Mesodermal cell (in vitro differentiated cells): Measurements from ENCODE around the gene EEF1G.
"Not testable (repeated sequence)": the region's sequence is repeated elsewhere in the genome, so short reads cannot be mapped to it uniquely, and the experiment has no call there.

Source experiments
- H3K27ac ChIP-seq: 2 replicates; pipeline ENCODE4 v1.7.0; 2013; ENCODE audit warnings: mild to moderate bottlenecking, low read depth, low read length, moderate library complexity; ENCODE audit not compliant: severe bottlenecking
- H3K36me3 ChIP-seq: 2 replicates; pipeline ENCODE4 v1.7.1; 2013; ENCODE audit warnings: mild to moderate bottlenecking, low read length, moderate library complexity; ENCODE audit not compliant: control insufficient read depth, insufficient read depth
- H3K4me1 ChIP-seq: one replicate; pipeline ENCODE4 v1.7.1; 2013; ENCODE audit warnings: mild to moderate bottlenecking, low read length; ENCODE audit not compliant: insufficient read depth, control insufficient read depth, poor library complexity, severe bottlenecking
- H3K4me3 ChIP-seq: 2 replicates; pipeline ENCODE4 v1.7.0; 2013; ENCODE audit warnings: low read length, control low read depth, mild to moderate bottlenecking; ENCODE audit not compliant: insufficient read depth, poor library complexity, severe bottlenecking; ENCODE audit errors: extremely low read depth
- H3K9me3 ChIP-seq: 2 replicates; pipeline ENCODE4 v1.7.1; 2013; ENCODE audit warnings: mild to moderate bottlenecking, low read length, moderate library complexity; ENCODE audit not compliant: control insufficient read depth
- WGBS, 2 experiments: methylation state at CpG; one replicate each; pipeline ENCODE4 v1.1.5; 2013; ENCODE audit warnings: missing lambda C conversion rate in 2 of 2; ENCODE audit not compliant: insufficient coverage in 2 of 2; 5-methylcytosine and 5-hydroxymethylcytosine counted together

EEF1G gene

DNA sequence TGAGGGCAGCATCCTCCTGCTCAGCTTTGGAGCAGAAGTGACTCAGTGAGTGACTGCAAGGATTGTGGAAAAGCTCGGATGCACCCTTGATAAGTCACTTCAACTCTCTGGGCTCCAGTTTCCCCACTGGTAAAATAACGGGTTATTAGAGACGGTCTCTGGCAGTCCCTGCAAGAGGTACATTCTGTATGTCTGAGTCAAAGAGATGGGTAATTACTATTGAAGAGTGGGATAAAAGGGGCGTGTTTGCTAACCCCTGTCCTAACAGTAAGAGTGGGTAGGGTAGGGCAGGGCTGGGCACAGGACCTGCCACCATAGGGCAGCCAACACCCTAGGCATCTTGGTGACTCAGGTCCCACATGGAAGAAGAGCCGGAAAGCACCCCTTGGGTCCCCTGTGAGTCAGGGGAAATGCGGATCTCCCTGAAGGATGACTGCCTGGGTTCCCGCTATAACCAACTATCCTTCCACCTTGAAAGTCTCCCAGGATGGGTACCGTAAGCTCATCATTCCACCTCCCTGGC lies 19.8 kb downstream of the EEF1G start:
- Histone ChIP-seq H3K27ac (peak overlapping the region; percentile 98), H3K4me3 (peak overlapping the region; percentile 12), H3K4me1 (peaks cover 70% of the 10 kb centered on the region), H3K9me3 (no peaks in the 10 kb centered on the region), H3K36me3 (peaks cover 33% of the 10 kb centered on the region)
- WGBS, 2 experiments, result 81 to 100% methylated on average over 3 to 8 of the region's 8 CpGs

DNA sequence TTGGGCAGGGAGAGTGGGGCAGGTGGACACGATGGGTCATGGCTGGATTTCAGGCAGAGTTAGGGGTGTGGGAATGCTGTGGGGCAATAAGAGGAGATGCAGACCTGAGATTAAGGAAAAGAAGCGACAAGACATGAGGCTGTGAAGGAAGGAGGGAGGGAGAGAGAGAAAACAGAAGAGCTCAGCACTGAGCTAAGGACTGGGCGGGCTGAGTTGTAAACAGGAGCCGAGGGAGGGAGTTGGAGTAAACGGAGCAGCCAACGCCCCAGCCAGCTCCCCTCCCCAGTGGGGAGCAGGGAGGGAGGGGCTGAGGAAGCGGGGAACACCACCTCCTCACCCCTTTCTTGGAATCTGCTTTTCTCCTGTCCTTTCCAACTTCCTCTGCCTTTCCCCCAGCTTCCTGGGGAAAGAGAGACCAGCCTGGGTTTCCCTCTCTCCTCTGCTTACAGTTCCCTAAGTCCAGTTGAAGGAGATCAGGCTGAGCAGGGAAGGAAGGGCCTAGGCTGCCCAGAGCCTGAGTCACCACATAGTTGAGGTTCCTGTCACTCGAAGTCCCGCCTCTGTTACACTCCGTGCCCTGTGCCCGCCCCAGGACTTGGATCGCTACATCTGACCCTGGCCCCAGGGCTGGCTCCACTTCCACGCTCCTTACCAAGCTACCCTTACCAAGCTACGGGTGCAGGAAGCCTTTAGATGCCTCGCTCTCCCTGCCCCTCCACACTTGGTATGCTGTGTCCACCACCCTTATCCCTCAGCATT lies 20.4 kb downstream of the EEF1G start:
- H3K9me3 ChIP-seq, result no peaks in the 10 kb centered on the region
- 16 to 18% methylated on average over 12 of the region's 15 CpGs for WGBS, 2 experiments
- H3K27ac ChIP-seq, result peak overlapping the region; percentile 98
- H3K4me3 ChIP-seq, result peak overlapping the region; percentile 12
- H3K36me3 ChIP-seq, result peaks cover 26% of the 10 kb centered on the region
- H3K4me1 ChIP-seq, result peaks cover 71% of the 10 kb centered on the region

DNA sequence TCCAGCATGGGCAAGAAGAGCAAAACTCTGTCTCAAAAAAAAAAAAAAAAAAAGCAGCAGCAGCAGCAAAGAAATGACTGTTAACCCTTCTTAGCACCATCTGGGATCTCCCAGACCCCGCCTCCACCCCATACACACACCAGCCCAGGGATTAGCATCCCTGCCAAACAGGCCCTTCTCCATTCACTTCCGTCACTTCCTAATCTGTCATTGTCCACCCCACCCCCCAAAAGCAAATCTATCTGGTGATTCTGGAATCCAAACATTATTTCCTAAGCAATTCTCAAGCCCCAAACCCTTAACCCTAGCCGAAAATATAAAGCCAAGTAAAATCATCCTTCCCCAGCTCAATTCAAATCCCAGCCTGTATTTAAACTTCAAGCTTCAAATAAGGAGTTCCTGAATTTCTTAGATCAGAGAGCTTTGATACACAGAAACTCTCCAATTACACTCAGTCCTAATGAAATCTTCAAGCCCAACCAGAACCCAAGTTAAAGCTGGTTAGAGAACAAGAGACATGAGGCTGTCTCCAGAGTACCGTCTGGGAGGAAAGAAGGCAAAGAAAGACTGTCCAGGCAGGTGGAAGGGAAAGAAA lies 21.1 kb downstream of the EEF1G start:
- Histone ChIP-seq H3K4me3 (peak overlapping the region; percentile 12), H3K4me1 (peaks cover 71% of the 10 kb centered on the region), H3K9me3 (no peaks in the 10 kb centered on the region), H3K27ac (peak overlapping the region; percentile 98), H3K36me3 (peaks cover 20% of the 10 kb centered on the region)
- 62 to 75% methylated on average over 2 to 4 of the region's 4 CpGs for WGBS, 2 experiments

DNA sequence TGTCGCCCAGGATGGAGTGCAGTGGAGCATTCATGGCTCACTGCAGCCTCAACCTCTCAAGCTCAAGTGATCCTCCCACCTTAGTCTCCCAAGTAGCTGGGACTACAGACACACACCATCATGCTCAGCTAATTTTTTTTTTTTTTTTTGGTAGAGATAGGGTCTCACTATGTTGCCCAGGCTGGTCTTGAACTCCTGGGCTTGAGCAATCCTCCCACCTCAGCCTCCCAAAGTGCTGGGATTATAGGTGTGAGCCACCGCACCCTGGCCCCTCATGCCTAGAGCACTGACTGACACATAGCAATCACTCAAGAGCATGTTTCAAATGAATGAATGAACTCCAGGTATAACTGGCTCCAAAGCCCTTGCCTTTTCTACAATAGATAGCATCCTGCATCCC lies 23.2 kb downstream of the EEF1G start:
- not testable (repeated sequence) for H3K36me3 ChIP-seq, H3K27ac ChIP-seq, H3K4me3 ChIP-seq, H3K9me3 ChIP-seq
- H3K4me1 ChIP-seq, result peaks cover 53% of the 10 kb centered on the region
- 90 to 100% methylated on average over 1 to 2 of the region's 2 CpGs for WGBS, 2 experiments

DNA sequence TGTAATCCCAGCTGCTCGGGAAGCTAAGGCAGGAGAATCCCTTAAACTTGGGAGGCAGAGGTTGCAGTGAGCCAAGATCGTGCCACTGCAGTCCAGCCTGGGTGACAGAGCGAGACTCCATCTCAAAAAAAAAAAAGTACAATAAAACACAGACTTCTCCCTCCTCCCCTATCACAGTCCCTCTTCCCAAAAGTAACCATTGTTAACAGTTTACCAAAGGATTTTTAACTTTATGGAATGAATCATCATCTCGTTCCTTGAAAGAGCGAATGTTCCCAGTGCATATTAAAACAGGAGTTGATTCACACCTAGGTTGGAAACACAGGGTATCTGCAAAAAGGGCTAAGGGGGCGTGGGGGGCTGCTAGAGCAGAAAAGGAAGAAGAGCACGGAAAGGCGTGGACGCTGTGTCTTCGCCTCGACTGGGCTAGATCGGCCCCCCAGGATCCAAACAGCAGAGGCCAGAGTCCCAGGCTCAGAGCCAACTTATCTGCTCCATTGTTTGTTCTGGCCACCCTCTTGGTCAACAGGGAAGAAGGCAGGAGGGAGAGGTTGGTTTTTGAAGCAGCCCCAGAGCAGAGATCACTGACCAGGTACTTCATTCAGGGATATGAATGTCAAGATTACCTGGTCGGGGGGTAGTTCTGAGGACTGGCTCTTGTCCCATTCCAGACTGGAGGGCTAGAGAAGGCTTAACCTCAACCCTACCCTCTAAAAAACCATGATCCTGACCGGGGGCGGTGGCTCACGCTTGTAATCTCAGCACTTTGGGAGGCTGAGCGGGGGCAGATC lies 25.0 kb downstream of the EEF1G start:
- WGBS, 2 experiments, result 90 to 91% methylated on average over 11 to 17 of the region's 17 CpGs
- Histone ChIP-seq H3K36me3 (peaks cover 3% of the 10 kb centered on the region), H3K27ac (no peak overlapping the region), H3K4me1 (peaks cover 40% of the 10 kb centered on the region), H3K9me3 (no peaks in the 10 kb centered on the region), H3K4me3 (no peak overlapping the region)

DNA sequence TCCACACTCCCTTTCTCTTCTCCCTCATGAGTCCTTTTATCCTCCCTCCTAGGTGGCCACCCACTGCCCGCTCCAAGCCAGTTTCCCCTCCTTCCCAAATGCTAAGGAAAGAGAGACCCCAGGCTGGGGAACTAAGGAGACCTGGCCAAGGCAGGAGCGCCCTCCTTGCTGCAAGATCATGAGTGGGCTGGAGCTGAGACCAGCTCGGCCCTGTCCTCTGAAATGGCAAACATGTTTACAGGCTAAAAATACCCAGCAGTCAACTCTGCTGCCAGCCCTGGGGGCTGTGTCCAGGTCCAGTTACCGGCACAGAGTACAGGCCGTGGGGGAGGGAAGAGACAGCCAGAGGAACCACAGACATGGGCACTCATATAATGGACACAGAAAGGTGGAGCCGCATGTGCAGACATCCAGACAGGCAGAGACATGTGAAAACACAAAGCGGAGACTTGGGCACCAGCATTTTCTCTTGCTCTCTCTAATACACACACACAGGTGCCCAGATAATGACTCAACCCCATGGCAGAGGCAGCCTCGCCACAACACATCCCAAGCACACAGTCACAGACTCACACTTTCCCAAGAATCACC lies 25.9 kb downstream of the EEF1G start:
- WGBS, 2 experiments, result 59 to 67% methylated on average over 6 of the region's 8 CpGs
- Histone ChIP-seq H3K9me3 (no peaks in the 10 kb centered on the region), H3K4me1 (peaks cover 40% of the 10 kb centered on the region), H3K27ac (peak overlapping the region; percentile 86), H3K4me3 (peak overlapping the region; percentile 96), H3K36me3 (peaks cover 3% of the 10 kb centered on the region)

DNA sequence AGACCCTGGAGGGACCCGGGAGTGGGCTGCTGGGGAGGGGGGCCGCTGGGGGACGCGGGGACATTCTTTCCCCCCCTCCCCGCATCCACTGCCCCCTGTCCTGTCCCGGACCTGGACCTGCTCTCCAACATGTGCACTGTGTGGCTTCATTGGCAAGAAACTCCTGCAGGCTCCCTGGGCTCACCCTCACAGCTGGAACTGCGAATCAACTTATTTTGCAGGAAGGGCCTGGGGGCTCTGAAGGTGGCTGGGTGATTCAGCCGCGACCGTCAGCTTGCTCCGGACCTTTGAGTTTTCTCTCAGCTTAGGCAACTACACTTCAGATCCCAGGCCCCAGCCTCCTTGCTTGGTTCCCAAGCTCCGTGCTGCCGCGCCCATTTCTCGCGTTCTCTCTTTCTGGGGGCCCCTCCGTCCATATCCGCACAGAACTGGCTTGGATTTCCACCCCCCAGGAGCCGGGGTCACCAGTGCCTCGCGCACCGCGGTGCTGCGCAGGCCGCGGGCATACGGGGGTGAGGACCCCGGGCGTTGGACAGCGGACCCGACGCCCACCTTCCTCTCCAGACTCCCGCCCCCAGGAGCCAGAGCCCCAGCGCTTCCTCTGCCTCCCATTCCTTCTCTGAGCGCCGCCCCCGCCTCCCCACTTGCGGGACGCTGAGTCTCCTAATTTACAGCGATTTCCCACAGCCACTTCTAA lies 26.6 kb downstream of the EEF1G start:
- WGBS, 2 experiments, result 0 to 1% methylated on average over 27 to 33 of the region's 40 CpGs
- H3K36me3 ChIP-seq, result peaks cover 9% of the 10 kb centered on the region
- peak overlapping the region; percentile 96 for H3K4me3 ChIP-seq
- H3K9me3 ChIP-seq, result no peaks in the 10 kb centered on the region
- H3K27ac ChIP-seq, result peak overlapping the region; percentile 86
- peaks cover 41% of the 10 kb centered on the region for H3K4me1 ChIP-seq

DNA sequence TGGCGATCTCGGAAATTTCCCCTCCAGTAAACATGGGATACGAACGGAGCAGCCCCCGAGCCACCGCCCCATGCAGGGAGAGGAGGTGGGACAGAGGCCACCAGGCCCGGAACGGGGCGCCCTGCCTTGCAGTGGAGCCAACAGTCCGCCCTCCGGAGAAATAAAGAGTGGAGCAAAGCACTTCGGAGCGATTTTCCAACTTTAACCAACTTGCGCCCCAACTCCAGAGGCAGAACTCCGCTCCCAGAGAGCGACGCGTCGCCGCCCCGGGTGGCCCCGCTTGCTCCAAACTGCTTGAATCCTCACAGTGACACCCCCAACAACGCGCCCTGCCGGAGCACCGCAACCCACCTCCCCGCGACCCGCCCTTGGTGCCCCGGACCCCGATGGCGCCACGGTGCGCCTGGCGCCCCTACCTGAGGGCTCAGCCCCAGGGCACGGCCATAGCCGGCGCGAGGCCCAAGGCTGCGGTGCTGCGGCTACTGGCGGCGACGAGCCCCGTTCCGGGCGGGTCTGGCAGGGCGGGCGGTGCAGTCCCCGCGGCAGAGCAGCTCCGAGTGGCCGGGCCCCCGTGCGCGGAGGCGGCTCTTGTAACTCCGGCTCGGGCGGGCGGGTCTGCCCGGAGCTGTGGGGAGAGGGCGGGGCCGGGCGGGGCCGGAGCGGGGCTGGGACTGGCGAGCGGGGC lies 27.3 kb downstream of the EEF1G start, which contains the start of gene AHNAK:
Gene AHNAK, minus strand, starts transcription at position 563 of the 685 bp plus-strand sequence. CDS start 10,708 bp downstream, outside the sequence.
- H3K9me3 ChIP-seq, result no peaks in the 10 kb centered on the region
- peak within 1 kb of the TSS; percentile 96 for H3K4me3 ChIP-seq
- H3K27ac ChIP-seq, result peak within 1 kb of the TSS; percentile 86
- H3K36me3 ChIP-seq, result peaks cover 16% of the 10 kb centered on the region
- H3K4me1 ChIP-seq, result peaks cover 41% of the 10 kb centered on the region
- 0 to 1% methylated on average over 32 to 45 of the region's 69 CpGs for WGBS, 2 experiments

DNA sequence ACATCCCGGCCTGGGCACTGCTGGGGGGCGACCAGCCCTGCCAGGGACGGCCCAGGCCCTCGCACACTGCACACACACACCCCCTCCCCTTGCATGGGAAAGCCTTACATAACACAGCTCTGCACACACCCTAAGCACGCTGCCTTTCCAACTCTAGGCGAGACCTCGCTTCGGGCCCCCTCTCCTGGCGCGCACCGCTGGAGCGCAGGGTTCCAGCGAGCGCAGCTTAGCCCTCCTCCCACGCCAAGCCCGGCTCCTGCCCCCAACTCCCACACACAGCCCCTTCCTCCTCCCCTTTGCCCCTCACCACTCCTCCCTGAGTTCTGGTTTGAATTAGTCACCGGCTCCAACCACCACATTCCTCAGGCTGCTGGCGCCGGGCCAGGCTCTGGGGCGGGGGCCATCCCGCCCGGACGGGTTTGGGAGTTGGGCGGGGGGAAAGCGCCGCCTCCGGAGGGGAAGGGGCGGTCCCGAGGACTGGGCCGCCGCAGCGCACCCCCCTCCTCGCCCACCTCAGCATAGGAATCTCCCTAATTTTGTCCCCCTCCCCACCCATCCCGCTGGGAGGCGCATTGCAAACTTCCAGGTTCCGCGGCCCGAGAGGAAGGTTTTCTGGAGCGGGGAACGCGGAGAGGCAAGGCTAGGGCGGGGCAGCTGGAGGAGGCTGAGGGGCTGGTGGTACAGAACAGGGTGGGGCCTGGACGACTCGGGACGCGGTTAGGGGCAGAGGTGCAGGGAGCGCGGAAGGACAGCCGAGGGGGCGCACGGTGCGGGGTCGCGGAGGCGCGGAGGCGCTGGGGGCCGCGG lies 28.1 kb downstream of the EEF1G start:
- Histone ChIP-seq H3K36me3 (peaks cover 23% of the 10 kb centered on the region), H3K9me3 (no peaks in the 10 kb centered on the region), H3K27ac (peak overlapping the region; percentile 86), H3K4me1 (peaks cover 48% of the 10 kb centered on the region), H3K4me3 (peak overlapping the region; percentile 96)
- 0% methylated on average over 25 to 41 of the region's 59 CpGs for WGBS, 2 experiments
